GM18867 (cell line): ENCODE measurements around the gene CKB.

Experiments used
- ATAC-seq: cut with Tn5 transposase; IDR thresholded peaks from one replicate; pipeline ENCODE4 v1.9.1; 2021; ENCODE audit warnings: mild to moderate bottlenecking, moderate library complexity; ENCODE audit not compliant: unreplicated experiment

CKB gene

DNA sequence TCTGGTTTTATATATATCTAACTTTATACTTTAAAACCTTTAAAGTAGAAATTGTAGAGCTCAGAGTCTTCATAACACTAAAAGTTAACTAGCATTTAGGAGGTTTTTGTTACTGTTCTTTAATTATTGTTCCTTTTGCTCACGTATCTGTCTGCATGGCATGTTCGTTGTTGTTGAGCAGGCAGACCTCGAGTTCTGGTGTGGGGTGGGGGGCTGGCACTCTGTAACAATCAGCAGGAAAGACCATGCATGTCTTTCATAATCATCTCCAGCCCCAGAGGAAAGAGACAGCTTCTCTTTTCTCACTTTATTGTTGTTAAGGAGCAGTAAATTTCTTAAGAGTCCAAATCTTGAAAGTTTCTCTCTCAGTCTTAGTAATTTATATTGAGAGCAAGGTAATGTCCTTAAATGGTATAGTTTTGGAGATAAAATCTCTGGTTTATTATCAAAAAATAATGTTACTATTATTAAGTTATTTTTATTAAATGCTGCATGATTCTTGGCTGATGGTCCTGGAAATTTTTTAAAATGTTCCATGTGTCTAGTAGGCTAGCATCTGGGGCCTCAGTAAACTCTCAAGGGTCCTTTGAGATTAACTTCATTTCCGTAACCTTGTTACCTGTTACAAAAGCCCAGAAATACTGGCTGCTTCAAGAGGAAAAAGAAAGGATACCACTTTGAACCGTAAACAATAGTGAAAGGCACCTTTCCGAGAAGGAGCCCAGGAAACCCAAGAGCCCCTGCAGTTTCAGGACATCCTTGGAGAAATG is 30.3 kb downstream of the CKB start:
- ATAC-seq, result no peak

GRCh38 chr14:103491691-103492090 is 30.9 kb downstream of the CKB start:
- no peak for ATAC-seq

DNA sequence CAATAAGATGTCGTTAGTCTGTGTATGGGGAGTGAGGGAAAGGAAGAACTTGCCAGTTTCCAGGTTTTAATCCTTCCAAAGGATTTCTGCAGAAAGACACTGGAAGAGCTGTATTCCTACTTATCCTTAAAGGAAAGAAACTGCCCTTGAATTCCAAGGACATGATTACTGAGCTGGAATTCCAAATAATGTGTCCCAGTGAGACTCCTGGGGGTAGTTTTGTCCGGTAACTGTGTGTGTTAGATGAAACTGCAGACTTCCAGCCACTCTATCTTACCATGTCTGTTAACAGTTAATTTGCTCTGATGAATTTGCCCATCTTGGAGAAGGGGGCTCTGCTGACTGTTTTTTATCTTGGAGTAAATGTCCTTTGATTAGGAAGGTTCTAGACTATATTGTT is 33.0 kb downstream of the CKB start:
- no peak for ATAC-seq

DNA sequence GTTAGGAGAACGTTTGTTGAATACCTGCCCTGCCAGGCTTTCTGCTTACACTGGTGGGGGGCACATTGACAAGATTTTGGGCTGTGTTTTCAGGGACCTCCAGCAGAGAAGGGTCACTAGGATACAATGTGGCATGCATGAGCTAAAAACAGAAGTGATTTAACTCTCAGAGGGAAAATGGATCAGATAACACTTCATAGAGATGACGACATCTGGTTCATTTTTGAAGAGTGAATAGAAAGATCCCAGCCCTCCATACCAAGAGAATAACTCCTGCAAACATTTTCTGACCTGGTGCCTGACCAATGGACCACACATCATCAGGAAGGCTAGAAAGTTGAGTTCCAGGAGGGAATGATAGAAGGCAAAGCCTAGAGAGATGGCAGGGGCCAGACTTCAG is 33.7 kb downstream of the CKB start:
- no peak for ATAC-seq

GRCh38 chr14:103488071-103488470 is 34.6 kb downstream of the CKB start:
- ATAC-seq, result no peak

- no peak for ATAC-seq
Measured at GRCh38 chr14:103485504-103485903, 37.1 kb downstream of the CKB start.

- ATAC-seq, result no peak
Measured at GRCh38 chr14:103483600-103483999, 39.0 kb downstream of the CKB start.

- ATAC-seq, result no peak
Measured at GRCh38 chr14:103480595-103480994, 42.0 kb downstream of the CKB start.

- ATAC-seq, result no peak
Measured at GRCh38 chr14:103476631-103477030, 46.0 kb downstream of the CKB start.

- no peak for ATAC-seq
Measured at GRCh38 chr14:103476065-103476464, 46.6 kb downstream of the CKB start.

DNA sequence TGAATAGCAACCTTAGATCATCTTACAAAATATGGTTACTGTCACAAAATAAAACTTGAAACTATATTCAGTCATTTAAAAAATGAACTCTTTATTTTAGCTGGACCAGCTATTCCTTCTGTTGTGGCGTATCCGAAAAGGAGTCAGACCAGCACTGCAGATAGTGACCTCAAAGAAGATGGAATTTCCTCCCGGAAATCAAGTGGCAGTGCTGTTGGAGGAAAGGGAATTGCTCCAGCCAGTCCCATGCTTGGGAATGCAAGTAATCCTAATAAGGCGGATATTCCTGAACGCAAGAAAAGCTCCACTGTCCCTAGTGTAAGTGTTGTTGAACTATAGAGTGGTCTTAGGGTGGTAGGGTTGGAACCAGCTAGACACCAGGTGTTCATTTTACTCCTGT is 47.7 kb downstream of the CKB start:
- ATAC-seq, result no peak

DNA sequence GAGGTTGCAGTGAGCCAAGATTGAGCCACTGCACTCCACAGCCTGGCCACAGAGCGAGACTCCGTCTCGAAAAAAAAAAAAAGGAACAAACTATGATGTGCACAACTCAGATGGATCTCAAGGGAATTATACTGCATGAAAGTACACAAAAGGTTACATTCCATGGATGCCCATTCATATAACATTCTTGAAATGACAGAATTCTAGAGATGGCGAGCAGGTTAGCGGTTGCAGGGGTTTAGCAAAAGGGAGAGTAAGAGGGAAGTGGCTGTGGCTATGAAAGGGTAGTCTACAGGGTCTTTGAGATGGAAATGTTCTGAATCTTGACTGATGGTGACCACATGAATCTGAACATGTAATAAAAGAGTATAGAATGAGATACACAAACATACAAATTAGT is 49.7 kb downstream of the CKB start:
- ATAC-seq, result no peak
